NCI-H128 (cell line): ENCODE data around the gene TRRAP.

Experiments used
- DNase-seq: peaks from one replicate; lab custom pipeline; 2025; ENCODE audit not compliant: unreplicated experiment; lab: John Stamatoyannopoulos, UW

TRRAP gene

GRCh38 chr7:98899816-98900215 lies 21.5 kb downstream of the TRRAP start:
- no peak for DNase-seq

GRCh38 chr7:98900815-98901214 lies 22.5 kb downstream of the TRRAP start:
- DNase-seq: no peak

GRCh38 chr7:98902523-98902922 lies 24.2 kb downstream of the TRRAP start:
- no peak for DNase-seq

- no peak for DNase-seq
Observed at GRCh38 chr7:98903246-98903645, 24.9 kb downstream of the TRRAP start.

GRCh38 chr7:98907570-98907969 lies 29.2 kb downstream of the TRRAP start:
- no peak for DNase-seq

- DNase-seq: no peak
Observed at GRCh38 chr7:98908585-98908984, 30.3 kb downstream of the TRRAP start.

- DNase-seq: no peak
Observed at GRCh38 chr7:98909487-98909886, 31.2 kb downstream of the TRRAP start.

- no peak for DNase-seq
Observed at GRCh38 chr7:98910427-98910826, 32.1 kb downstream of the TRRAP start.

- DNase-seq: no peak
Observed at GRCh38 chr7:98911916-98912315, 33.6 kb downstream of the TRRAP start.

GRCh38 chr7:98913026-98913425 lies 34.7 kb downstream of the TRRAP start:
- no peak for DNase-seq

GRCh38 chr7:98913612-98914011 lies 35.3 kb downstream of the TRRAP start:
- DNase-seq: no peak

- no peak for DNase-seq
Observed at GRCh38 chr7:98917331-98917730, 39.0 kb downstream of the TRRAP start.

- DNase-seq: no peak
Observed at GRCh38 chr7:98921608-98922372, 43.5 kb downstream of the TRRAP start.

GRCh38 chr7:98922392-98923187 lies 44.3 kb downstream of the TRRAP start:
- DNase-seq: no peak

GRCh38 chr7:98923512-98923911 lies 45.2 kb downstream of the TRRAP start:
- no peak for DNase-seq

GRCh38 chr7:98927125-98927524 lies 48.8 kb downstream of the TRRAP start:
- no peak for DNase-seq

GRCh38 chr7:98930464-98930863 lies 52.1 kb downstream of the TRRAP start:
- DNase-seq: no peak

GRCh38 chr7:98930921-98931320 lies 52.6 kb downstream of the TRRAP start:
- no peak for DNase-seq

GRCh38 chr7:98933321-98933720 lies 55.0 kb downstream of the TRRAP start:
- DNase-seq: no peak

GRCh38 chr7:98934267-98934666 lies 55.9 kb downstream of the TRRAP start:
- DNase-seq: no peak

- DNase-seq: no peak
Observed at GRCh38 chr7:98935811-98936210, 57.5 kb downstream of the TRRAP start.

GRCh38 chr7:98943336-98943735 lies 65.0 kb downstream of the TRRAP start:
- no peak for DNase-seq
